Measurements from ENCODE around the gene BMF.

- TF ChIP-seq EZH2 (IDR thresholded peaks at IDR 0.05; ENCODE audit: low read length, missing control alignments) (no peak), CTCF (conservative IDR thresholded peaks at IDR 0.05 in 1 of 2, IDR thresholded peaks at IDR 0.05 in 1 of 2; ENCODE audit: low read depth in 1 of 2, low read length in 2 of 2) (no peak)
Observed at GRCh38 chr15:40069178-40070165, 39.2 kb downstream of the BMF start.

All from fibroblast of lung (primary cell).